Stimulated activated CD4-positive, alpha-beta T cell treated with anti-CD3 and anti-CD28 coated beads, Interleukin-4, amount 100 ng/mL, for 1 hour (primary cell): ENCODE measurements around the gene TSPAN13.

ENCODE experiments used
- DNase-seq: peaks from one replicate; pipeline ENCODE4 v3.0.0-alpha.2; 2020

TSPAN13 gene

GRCh38 chr7:16753102-16753931 is at the start of gene TSPAN13:
TSS of gene TSPAN13 (plus strand) at chr7:16753755. CDS start at chr7:16753968, 213 bp downstream.
- DNase-seq: peak; percentile 47

GRCh38 chr7:16708511-16708910 is 45.0 kb upstream of the TSPAN13 start:
- no peak for DNase-seq

GRCh38 chr7:16708980-16709379 is 44.6 kb upstream of the TSPAN13 start:
- DNase-seq: no peak

- no peak for DNase-seq
These were observed 42.9 kb upstream of the TSPAN13 start for GRCh38 chr7:16710651-16711050.

- DNase-seq: no peak
These were observed 41.8 kb upstream of the TSPAN13 start for GRCh38 chr7:16711730-16712129.

- no peak for DNase-seq
These were observed 40.6 kb upstream of the TSPAN13 start for GRCh38 chr7:16712916-16713315.

GRCh38 chr7:16715928-16716327 is 37.6 kb upstream of the TSPAN13 start:
- no peak for DNase-seq

GRCh38 chr7:16718111-16718656 is 35.4 kb upstream of the TSPAN13 start:
- no peak for DNase-seq

GRCh38 chr7:16719699-16720098 is 33.9 kb upstream of the TSPAN13 start:
- DNase-seq: no peak

GRCh38 chr7:16721541-16721940 is 32.0 kb upstream of the TSPAN13 start:
- no peak for DNase-seq

- no peak for DNase-seq
These were observed 29.2 kb upstream of the TSPAN13 start for GRCh38 chr7:16724344-16724743.

GRCh38 chr7:16726189-16726588 is 27.4 kb upstream of the TSPAN13 start:
- no peak for DNase-seq

GRCh38 chr7:16727736-16728135 is 25.8 kb upstream of the TSPAN13 start:
- no peak for DNase-seq

- DNase-seq: no peak
These were observed 24.7 kb upstream of the TSPAN13 start for GRCh38 chr7:16728811-16729210.

GRCh38 chr7:16729541-16729940 is 24.0 kb upstream of the TSPAN13 start:
- no peak for DNase-seq

GRCh38 chr7:16730937-16731336 is 22.6 kb upstream of the TSPAN13 start:
- DNase-seq: no peak

- DNase-seq: no peak
These were observed 20.7 kb upstream of the TSPAN13 start for GRCh38 chr7:16732828-16733227.

GRCh38 chr7:16734148-16734726 is 19.3 kb upstream of the TSPAN13 start:
- DNase-seq: no peak

GRCh38 chr7:16735020-16735419 is 18.5 kb upstream of the TSPAN13 start:
- no peak for DNase-seq

GRCh38 chr7:16738011-16738688 is 15.4 kb upstream of the TSPAN13 start:
- no peak for DNase-seq

- no peak for DNase-seq
These were observed 13.5 kb upstream of the TSPAN13 start for GRCh38 chr7:16739863-16740622.

GRCh38 chr7:16740623-16740953 is 13.0 kb upstream of the TSPAN13 start:
- DNase-seq: no peak

GRCh38 chr7:16740996-16741395 is 12.6 kb upstream of the TSPAN13 start:
- DNase-seq: no peak
